Body of pancreas (tissue), 4 donors: ENCODE data around the gene AKAP8.

ENCODE experiments used
- POLR2A ChIP-seq, 3 donors: fragments of 450-650 bp; IDR thresholded peaks; one replicate each; pipeline ENCODE4 v1.6.1; 2016; ENCODE audit warnings: antibody characterized with exemption in 3 of 3, mild to moderate bottlenecking in 2 of 3
- TF ChIP-seq, protein P1 (sequence below), 7 experiments: fragments of 450-650 bp in 4 of 7; fragments of 200-600 bp in 3 of 7; sonication (generic) in 3 of 7; IDR thresholded peaks; one replicate each; pipeline ENCODE4 v1.5.1; 2016 to 2019; ENCODE audit warnings: antibody characterized with exemption in 7 of 7

DNA sequence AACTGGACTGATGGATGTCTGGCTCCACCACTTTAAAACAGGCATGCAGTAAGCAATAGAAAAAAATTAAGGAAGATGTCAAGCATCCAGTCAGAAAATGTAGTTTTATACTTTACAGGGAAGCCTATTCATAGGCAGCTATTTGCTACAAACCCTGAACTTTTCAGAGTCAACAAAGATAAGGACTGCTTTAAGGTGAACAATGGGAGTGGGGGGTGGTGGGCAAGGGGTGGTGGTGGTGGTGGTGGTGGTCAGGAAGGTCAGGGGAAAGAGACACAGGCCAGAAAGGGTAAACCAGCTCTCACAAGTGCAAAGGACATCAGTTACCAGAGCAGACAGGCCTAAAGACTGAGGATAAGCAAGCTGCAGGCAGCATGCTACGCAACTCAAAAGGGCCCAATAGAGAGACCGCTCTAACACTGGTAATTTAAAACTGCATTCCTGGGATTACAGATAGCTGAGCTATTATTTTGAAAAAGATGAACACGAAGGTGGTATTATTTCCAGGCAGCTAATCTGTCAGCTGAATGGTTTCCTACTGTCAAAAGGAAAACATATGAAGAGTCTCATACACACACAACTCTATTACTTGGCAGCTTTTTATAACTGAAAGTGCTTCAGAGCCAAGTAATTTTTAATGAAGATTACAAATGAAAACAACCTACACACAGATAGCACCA lies 62.1 kb downstream of the AKAP8 start:
- TF ChIP-seq, protein P1, sequence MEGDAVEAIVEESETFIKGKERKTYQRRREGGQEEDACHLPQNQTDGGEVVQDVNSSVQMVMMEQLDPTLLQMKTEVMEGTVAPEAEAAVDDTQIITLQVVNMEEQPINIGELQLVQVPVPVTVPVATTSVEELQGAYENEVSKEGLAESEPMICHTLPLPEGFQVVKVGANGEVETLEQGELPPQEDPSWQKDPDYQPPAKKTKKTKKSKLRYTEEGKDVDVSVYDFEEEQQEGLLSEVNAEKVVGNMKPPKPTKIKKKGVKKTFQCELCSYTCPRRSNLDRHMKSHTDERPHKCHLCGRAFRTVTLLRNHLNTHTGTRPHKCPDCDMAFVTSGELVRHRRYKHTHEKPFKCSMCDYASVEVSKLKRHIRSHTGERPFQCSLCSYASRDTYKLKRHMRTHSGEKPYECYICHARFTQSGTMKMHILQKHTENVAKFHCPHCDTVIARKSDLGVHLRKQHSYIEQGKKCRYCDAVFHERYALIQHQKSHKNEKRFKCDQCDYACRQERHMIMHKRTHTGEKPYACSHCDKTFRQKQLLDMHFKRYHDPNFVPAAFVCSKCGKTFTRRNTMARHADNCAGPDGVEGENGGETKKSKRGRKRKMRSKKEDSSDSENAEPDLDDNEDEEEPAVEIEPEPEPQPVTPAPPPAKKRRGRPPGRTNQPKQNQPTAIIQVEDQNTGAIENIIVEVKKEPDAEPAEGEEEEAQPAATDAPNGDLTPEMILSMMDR (IDR thresholded peaks at IDR 0.05), result no peak
- no peak for TF ChIP-seq POLR2A (IDR thresholded peaks at IDR 0.05)
